Thymus (tissue), 11 donors: ENCODE results near the gene OASL. TPM values are rescaled to one million over a fixed set of nuclear protein-coding genes. Genes with fewer than 3 reads are reported as not detected.
"Not testable (repeated sequence)": the region's sequence is repeated elsewhere in the genome, so short reads cannot be mapped to it uniquely, and the experiment has no call there.

Experiments used
- DNase-seq, 9 donors: peaks; one replicate each; pipeline ENCODE4 v3.0.0-alpha.2; 2013; ENCODE audit warnings: low spot score in 9 of 9, low read depth in 6 of 9, missing footprints in 1 of 9
- H3K27ac ChIP-seq, 2 donors: one replicate each; pipeline ENCODE4 v1.5.1; 2013; ENCODE audit warnings: control low read depth in 1 of 2, low read depth in 1 of 2, low read length in 1 of 2, mild to moderate bottlenecking in 1 of 2, moderate library complexity in 1 of 2
- H3K27me3 ChIP-seq, 2 donors: one replicate each; pipeline ENCODE4 v1.5.1; 2013; ENCODE audit warnings: low read length in 1 of 2; ENCODE audit not compliant: control insufficient read depth in 2 of 2, insufficient read depth in 1 of 2
- H3K36me3 ChIP-seq, 2 donors: one replicate each; pipeline ENCODE4 v1.5.1; 2013; ENCODE audit warnings: low read length in 1 of 2, mild to moderate bottlenecking in 1 of 2, moderate library complexity in 1 of 2; ENCODE audit not compliant: control insufficient read depth in 2 of 2, insufficient read depth in 2 of 2
- H3K4me1 ChIP-seq, 2 donors: one replicate each; pipeline ENCODE4 v1.5.1; 2013; ENCODE audit warnings: low read length in 2 of 2; ENCODE audit not compliant: control insufficient read depth in 2 of 2, insufficient read depth in 2 of 2
- H3K4me3 ChIP-seq, 2 donors: one replicate each; pipeline ENCODE4 v1.5.1; 2013; ENCODE audit warnings: low read length in 2 of 2, control low read depth in 1 of 2, mild to moderate bottlenecking in 1 of 2
- H3K9me3 ChIP-seq, 2 donors: one replicate each; pipeline ENCODE4 v1.5.1; 2013; ENCODE audit warnings: low read length in 1 of 2, mild to moderate bottlenecking in 1 of 2; ENCODE audit not compliant: control insufficient read depth in 2 of 2, insufficient read depth in 1 of 2
- WGBS: extraction: QIAGEN DNeasy Blood & Tissue Kit; methylation state at CpG from one replicate; pipeline ENCODE4 v1.1.7; 2013; 5-methylcytosine and 5-hydroxymethylcytosine counted together
- polyA plus RNA-seq: library from polyadenylated mRNA; stranded (reverse); fragments of 200-250 nt; gene quantifications from one replicate; pipeline ENCODE4 v1.2.3, GENCODE V29; 2013
- total RNA-seq: library from RNA; stranded (reverse); fragments of 120-200 nt; gene quantifications from one replicate; pipeline ENCODE4 v1.2.4, GENCODE V29; 2013
- donor health status: healthy.

OASL gene
- total and polyA plus RNA-seq, 2 donors = 5.7 to 6.3 TPM

DNA sequence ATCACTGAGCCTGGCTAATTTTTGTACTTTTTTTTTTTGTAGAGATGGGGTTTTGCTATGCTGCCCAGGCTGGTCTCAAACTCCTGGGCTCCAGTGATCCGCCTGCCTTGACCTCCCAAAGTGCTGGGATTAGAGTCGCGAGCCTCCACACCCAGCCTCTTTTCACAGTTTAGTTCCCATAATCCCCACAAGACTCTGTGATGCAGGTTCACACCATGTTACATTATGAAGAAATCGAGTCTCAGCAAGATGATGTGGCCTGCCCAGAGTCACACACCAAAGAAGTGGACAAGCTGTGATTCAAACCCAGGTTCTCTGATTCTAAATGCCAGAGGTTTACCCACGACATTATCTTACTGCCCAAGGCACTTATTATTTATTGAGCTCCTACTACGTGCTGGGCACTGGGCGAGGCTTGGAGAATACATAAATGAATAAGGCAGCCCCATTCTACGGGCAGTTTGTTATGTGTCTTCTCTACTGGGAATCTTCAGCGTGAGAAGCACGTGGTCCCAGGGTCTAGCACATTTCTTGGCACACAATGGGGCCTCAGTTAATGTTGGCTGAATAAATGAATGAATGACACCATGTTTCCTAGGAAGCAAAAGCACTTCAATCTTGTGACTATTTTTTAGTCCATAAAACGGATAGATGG is 23.5 kb upstream of the OASL start:
- Histone ChIP-seq H3K4me1 (peaks cover 5 to 16% of the 10 kb centered on the region in 2 donors), H3K27ac (no peak overlapping the region), H3K36me3 (no peaks in the 10 kb centered on the region), H3K4me3 (no peak overlapping the region), H3K9me3 (no peaks in the 10 kb centered on the region), H3K27me3 (no peaks in the 10 kb centered on the region)
- DNase-seq = no peak
- 97% methylated on average over 11 of the region's 11 CpGs for WGBS

DNA sequence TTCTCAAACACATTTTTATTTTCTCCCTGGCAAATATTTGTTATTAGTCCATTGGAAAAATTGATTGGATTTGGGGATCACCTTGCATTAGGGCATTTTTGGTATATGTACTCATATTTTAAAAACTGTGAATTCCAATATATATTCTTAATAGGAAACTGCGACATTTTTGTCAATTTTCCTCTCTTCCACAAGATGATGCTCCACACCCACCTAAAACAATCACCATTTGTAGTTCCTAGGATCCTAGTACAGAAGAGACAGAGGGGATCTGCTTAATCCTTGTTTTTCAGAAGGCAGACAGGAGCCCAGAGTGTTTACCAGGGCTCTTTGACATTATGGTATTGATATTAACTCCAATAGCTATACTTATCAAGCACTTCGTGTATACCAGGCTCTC is 22.8 kb upstream of the OASL start:
- H3K4me1 ChIP-seq = peaks cover 5 to 16% of the 10 kb centered on the region in 2 donors
- H3K27ac ChIP-seq = no peak overlapping the region
- no peaks in the 10 kb centered on the region for H3K9me3 ChIP-seq
- no peaks in the 10 kb centered on the region for H3K36me3 ChIP-seq
- no peak overlapping the region for H3K4me3 ChIP-seq
- H3K27me3 ChIP-seq = no peaks in the 10 kb centered on the region
- 72% methylated on average over 2 of the region's 2 CpGs for whole genome bisulfite sequencing
- DNase-seq = peak in 1 of 9 donors; percentile 16

DNA sequence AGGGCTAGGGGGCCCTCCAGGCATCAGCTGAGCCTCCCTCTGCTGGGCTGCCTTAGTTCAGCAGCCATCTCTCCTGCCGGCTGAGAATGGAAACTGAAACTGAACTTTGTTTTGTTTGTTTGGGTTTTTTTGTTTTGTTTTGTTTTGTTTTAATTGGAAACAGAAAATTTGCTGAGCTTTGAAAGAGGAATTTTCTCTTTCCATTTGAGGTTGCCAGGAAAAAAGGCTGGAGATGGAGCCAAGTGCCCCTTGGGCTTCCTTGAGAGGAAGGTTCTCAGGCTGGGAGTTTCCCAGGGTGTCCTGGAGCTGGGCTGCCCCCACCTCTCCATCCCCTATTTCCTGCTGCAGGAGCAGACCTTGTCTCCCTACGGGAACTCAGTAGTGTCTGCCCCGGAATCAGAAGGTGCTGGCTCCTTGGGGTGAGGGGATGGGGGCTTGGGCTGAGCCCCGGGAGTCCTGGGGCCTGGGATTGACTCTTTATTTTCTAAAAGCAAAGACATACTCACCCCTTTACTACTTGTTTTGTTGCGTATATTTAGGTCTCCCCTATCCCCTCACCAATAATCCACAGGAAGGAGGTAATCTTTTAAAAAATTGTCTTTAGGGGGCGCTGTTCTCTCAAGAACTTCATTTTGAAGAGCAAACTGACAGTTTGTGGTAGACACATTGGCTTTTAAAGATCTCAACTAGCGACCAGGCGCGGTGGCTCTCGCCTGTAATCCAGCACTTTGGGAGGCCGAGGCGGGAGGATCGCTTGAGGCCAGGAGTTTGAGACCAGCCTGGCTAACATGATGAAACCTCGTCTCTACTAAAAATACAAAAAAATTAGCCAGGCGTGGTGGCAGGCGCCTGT is 21.3 kb upstream of the OASL start:
- DNase-seq = peak; percentile 44 to 89 (median 59)
- Histone ChIP-seq H3K36me3 (no peaks in the 10 kb centered on the region), H3K27me3 (no peaks in the 10 kb centered on the region), H3K9me3 (no peaks in the 10 kb centered on the region), H3K27ac (peak overlapping the region; percentile 76 to 87), H3K4me3 (peak overlapping the region; percentile 40 to 54), H3K4me1 (peaks cover 5 to 16% of the 10 kb centered on the region in 2 donors)
- WGBS = 50% methylated on average over 16 of the region's 16 CpGs

DNA sequence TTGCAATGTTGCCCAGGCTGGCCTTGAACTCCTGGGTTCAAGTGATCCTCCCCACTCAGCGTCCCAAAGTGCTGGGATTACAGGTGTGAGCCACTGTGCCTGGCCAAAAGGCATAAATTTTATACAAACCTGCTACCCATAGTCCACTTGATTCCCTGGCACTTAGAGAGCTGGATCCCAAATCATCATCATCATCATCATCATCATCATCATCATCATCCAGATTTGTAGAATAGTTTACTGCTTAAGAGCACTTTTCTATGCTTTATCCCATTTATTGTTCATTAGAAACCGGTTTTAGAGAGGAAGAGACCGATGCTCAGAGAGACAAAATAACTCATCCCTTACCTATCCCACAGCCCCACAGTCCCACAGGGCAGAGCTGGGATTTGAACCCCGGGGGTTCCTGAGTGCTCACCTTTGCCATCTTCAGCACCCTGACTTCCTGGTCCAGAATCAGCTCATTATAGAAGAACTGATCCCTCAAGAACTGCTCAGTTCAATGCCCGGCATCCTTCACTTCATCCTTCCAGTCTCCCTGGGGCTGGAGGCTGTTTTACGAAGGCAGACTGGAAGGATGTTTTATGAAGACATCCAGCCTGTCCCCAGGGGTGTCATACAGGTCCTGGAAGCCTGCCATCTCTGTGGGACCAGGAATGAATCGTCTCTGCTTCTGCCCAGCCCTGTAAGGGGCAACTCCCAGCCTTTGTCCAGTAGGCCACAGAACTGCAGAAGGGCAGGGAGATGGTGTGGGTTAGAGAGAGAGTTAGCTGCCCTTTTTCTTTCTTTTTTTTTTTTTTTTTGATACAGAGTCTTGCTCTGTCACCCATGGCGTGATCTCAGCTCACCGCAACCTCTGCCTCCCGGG is 20.2 kb upstream of the OASL start:
- no peak overlapping the region for H3K27ac ChIP-seq
- no peaks in the 10 kb centered on the region for H3K36me3 ChIP-seq
- WGBS = 95% methylated on average over 10 of the region's 10 CpGs
- DNase-seq = no peak
- no peaks in the 10 kb centered on the region for H3K9me3 ChIP-seq
- no peak overlapping the region for H3K4me3 ChIP-seq
- H3K4me1 ChIP-seq = peaks cover 5 to 16% of the 10 kb centered on the region in 2 donors
- H3K27me3 ChIP-seq = no peaks in the 10 kb centered on the region

DNA sequence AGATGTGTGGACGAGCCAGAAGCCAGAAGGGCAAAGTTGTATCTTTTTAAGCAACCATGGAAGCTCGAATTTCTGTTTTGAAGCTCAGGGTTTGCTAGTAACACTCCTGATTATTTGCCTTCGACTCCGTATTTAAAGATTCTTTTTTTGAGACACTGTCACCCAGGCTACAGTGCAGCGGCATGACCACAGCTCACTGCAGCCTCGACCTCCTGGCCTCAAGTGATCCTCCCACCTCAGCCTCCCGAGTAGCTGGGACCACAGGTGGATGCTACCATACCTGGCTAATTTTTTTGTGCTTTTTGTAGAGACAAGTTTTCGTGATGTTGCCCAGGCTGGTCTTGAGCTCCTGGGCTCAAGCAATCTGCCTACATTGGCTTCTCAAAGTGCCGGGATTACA is 18.7 kb upstream of the OASL start:
- Histone ChIP-seq H3K4me3 (no peak overlapping the region), H3K9me3 (no peaks in the 10 kb centered on the region), H3K4me1 (peaks cover 5 to 16% of the 10 kb centered on the region in 2 donors), H3K27me3 (no peaks in the 10 kb centered on the region), H3K36me3 (no peaks in the 10 kb centered on the region), H3K27ac (no peak overlapping the region)
- 87% methylated on average over 9 of the region's 9 CpGs for WGBS
- no peak for DNase-seq

DNA sequence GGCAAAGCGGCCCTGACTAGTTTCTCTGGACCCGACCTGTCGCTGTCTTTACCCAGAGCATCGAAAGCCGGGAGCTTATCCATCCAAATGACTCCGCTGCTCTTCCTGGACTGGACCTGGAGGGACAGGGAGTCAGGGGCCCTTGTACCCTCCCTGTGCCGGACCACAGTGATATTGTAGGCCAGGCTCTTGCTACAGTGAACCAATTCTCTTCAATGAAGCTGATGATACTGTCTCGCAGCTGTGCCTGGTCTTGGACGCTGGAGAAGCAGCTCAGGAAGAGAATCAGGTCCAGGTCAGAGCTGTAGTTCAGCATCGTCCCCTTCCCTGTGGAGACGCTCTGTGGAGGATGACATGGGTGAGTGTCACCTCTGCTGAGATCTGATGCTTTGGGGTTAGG is 14.7 kb upstream of the OASL start:
- WGBS = 98% methylated on average over 11 of the region's 11 CpGs
- H3K36me3 ChIP-seq = no peaks in the 10 kb centered on the region
- H3K4me3 ChIP-seq = no peak overlapping the region
- no peaks in the 10 kb centered on the region for H3K9me3 ChIP-seq
- H3K27me3 ChIP-seq = no peaks in the 10 kb centered on the region
- DNase-seq = no peak
- no peak overlapping the region for H3K27ac ChIP-seq
- no peaks in the 10 kb centered on the region for H3K4me1 ChIP-seq

DNA sequence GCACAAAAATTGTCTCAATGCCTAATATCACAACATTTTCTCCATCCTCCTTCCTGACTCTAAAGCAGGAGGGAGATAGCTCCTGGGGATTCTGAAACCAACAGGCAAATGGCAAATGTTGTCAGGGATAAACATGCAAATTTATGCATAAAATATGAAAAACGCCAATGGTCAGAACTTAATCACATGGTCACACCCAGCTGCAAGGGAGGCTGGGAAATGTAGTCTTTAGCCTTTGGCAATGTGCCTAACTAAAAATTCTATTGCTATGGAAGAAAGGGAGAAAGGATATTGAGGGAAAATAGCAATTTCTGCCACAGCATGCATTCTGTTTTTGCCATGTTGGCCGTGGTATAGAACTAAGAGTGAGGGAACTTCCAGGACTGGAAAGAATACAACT is 11.7 kb upstream of the OASL start:
- no peaks in the 10 kb centered on the region for H3K27me3 ChIP-seq
- no peaks in the 10 kb centered on the region for H3K9me3 ChIP-seq
- WGBS = 91% methylated on average over 2 of the region's 2 CpGs
- H3K4me1 ChIP-seq = no peaks in the 10 kb centered on the region
- no peak overlapping the region for H3K27ac ChIP-seq
- no peaks in the 10 kb centered on the region for H3K36me3 ChIP-seq
- H3K4me3 ChIP-seq = no peak overlapping the region
- no peak for DNase-seq

DNA sequence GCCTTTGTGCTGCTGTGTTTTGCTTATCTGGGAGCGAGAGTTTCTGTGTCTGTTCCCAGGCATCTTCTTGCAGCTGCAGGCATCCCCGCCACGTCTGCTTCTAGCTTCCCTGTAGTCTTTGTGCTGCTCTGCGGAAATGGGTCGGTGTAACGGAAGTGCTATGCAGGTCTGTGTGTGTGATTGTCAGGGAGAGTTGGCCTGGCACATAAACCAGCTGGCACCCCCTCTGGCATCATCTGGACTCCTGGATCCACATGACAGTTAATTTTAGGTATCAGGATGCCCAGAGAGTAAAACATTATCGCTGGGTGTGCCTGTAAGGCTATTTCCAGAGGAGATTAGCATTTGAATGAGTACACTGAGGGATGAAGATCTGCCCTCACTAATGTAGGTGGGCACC is 9.4 kb upstream of the OASL start:
- Histone ChIP-seq H3K27me3 (no peaks in the 10 kb centered on the region), H3K4me1 (no peaks in the 10 kb centered on the region), H3K4me3 (no peak overlapping the region), H3K36me3 (no peaks in the 10 kb centered on the region), H3K9me3 (no peaks in the 10 kb centered on the region), H3K27ac (peak overlapping the region in 1 of 2 donors; percentile 7)
- peak in 2 of 9 donors; percentile 3 to 39 for DNase-seq
- WGBS = 83% methylated on average over 7 of the region's 7 CpGs

DNA sequence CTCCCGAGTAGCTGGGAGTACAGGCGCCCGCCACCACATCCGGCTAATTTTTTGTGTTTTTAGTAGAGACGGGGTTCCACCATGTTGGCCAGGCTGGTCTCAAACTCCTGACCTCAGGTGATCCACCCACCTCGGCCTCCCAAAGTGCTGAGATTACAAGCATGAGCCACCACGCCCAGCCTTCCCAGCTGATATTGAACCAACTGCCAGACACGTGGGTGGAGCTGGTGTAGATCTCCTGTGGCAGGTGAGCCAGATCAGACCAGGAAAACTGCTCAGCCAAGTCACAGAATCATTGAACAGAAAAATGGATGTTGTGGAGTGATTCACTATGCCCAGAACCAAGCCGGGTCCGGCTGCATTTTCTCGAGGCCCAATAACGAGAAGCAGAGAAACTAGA is 8.4 kb upstream of the OASL start:
- DNase-seq, H3K9me3 ChIP-seq, H3K4me1 ChIP-seq, H3K27ac ChIP-seq, H3K36me3 ChIP-seq, H3K27me3 ChIP-seq, H3K4me3 ChIP-seq: not testable (repeated sequence)
- WGBS = 97% methylated on average over 12 of the region's 12 CpGs
